ENCODE measurements around the gene INPP5A. TPM values are rescaled to one million over a fixed set of nuclear protein-coding genes. Genes with fewer than 3 reads are reported as not detected.

INPP5A gene
- total RNA-seq, 3 donors from 2014 or later, result 26.6 to 50.6 (median 38.7) TPM

GRCh38 chr10:132612571-132613504 lies 75.3 kb downstream of the INPP5A start:
- DNase-seq (ENCODE audit: low spot score in 2 of 2), result peak in 1 of 2 donors; percentile 45
- Histone ChIP-seq H3K9me3 (no peaks in the 10 kb centered on the region), H3K4me1 (no peaks in the 10 kb centered on the region), H3K27ac (no peak overlapping the region), H3K27me3 (no peaks in the 10 kb centered on the region), H3K4me3 (no peak overlapping the region), H3K36me3 (no peaks in the 10 kb centered on the region)
- no peak for TF ChIP-seq POLR2A (IDR thresholded peaks at IDR 0.05)
- TF ChIP-seq, protein P1, sequence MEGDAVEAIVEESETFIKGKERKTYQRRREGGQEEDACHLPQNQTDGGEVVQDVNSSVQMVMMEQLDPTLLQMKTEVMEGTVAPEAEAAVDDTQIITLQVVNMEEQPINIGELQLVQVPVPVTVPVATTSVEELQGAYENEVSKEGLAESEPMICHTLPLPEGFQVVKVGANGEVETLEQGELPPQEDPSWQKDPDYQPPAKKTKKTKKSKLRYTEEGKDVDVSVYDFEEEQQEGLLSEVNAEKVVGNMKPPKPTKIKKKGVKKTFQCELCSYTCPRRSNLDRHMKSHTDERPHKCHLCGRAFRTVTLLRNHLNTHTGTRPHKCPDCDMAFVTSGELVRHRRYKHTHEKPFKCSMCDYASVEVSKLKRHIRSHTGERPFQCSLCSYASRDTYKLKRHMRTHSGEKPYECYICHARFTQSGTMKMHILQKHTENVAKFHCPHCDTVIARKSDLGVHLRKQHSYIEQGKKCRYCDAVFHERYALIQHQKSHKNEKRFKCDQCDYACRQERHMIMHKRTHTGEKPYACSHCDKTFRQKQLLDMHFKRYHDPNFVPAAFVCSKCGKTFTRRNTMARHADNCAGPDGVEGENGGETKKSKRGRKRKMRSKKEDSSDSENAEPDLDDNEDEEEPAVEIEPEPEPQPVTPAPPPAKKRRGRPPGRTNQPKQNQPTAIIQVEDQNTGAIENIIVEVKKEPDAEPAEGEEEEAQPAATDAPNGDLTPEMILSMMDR (IDR thresholded peaks at IDR 0.05), result no peak
- no peak for TF ChIP-seq POLR2AphosphoS5 (IDR thresholded peaks at IDR 0.05)
- intact Hi-C loops (cut with DNase I; ENCODE audit: low total_unique reads), result no loop called here

DNA sequence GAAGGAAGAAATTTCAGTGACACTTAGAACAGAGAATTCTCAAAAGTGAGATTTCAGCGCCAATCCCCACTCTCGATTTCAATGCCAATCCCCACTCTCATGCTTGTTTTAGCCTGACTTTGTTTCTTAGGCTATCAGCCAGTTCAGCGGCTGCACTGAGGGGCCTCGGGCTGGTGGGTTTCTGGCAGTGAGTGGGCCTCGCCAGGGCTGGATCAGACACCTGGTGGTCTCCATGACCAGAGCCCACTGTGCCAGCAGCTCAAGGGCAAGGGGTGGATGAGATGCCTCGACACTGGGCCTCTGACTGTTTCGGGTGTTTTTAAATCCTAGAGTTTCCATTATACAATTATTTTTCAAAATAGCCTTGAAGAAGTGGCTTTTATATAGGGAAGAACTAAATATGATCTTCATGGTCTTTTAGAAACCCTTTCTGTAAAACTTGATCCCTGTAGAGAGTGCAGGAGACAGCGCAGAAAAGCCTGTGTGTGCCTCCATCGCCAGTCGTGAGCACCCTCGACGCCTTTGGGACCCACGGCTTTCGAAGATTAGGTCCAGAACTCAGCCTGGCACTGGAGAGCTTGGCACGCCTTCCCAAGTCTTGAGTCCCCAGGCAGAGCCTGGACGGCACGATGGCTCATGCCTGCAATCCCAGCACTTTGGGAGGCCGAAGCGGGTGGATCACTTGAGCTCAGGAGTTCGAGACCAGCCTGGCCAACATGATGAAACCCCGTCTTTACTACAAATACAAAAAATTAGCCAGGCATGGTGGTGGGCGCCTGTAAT lies 76.2 kb downstream of the INPP5A start:
- H3K36me3 ChIP-seq, result no peaks in the 10 kb centered on the region
- H3K27me3 ChIP-seq, result no peaks in the 10 kb centered on the region
- H3K9me3 ChIP-seq, result peaks cover under 1% of the 10 kb centered on the region in 2 donors
- no peak overlapping the region for H3K27ac ChIP-seq
- no peaks in the 10 kb centered on the region for H3K4me1 ChIP-seq
- intact Hi-C loops (cut with DNase I; ENCODE audit: low total_unique reads), result no loop called here
- TF ChIP-seq, protein P1 (IDR thresholded peaks at IDR 0.05), result no peak
- no peak for TF ChIP-seq POLR2A (IDR thresholded peaks at IDR 0.05)
- TF ChIP-seq POLR2AphosphoS5 (IDR thresholded peaks at IDR 0.05), result no peak
- no peak overlapping the region for H3K4me3 ChIP-seq
- no peak for DNase-seq (ENCODE audit: low spot score in 2 of 2)

DNA sequence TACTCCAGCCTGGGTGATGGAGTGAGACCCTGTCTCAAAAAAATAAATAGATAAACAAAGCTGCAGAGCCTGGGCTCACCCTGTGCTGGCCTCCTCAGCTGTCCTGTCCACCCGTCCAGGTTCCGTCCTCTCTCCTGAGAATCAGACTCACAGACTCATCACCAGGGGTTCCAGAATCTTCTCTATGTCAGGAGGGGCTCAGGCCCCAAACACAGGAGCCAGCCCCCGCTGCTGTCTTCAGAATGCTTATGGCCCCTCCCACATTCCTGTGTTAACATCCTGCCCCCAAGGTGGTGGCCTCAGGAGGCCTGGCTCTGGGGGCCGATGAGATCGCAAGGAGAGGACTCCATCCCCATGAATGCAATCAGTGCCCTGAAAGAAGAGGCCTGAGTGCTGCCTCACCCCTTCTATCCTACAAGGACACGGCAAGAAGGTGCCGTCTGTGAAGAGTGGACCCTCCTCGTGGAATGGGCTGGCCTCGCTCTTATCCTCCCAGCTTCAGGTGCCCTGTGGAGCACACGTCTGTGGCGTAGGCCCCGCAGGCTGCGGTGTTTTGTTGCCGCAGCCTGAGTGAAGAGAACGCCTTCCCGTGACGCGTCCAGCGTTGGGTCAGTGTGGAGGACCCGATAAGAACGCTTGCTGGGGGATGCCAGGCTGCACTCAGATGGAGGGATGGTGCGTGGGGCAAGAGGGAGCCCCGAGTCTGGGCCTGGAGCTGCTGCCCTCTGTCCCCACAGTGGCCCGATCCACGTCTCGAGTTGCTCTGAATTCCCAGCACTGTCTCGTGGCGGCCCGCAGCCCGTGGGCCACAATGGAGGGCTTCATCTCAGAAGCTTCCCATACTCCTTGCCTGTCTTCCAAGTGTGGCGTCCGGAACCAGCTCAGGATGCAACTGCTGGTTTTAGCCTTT lies 77.1 kb downstream of the INPP5A start:
- Histone ChIP-seq H3K9me3 (peaks cover 10% of the 10 kb centered on the region in 2 donors), H3K27ac (no peak overlapping the region), H3K4me3 (no peak overlapping the region), H3K27me3 (no peaks in the 10 kb centered on the region), H3K4me1 (no peaks in the 10 kb centered on the region), H3K36me3 (no peaks in the 10 kb centered on the region)
- no peak for DNase-seq (ENCODE audit: low spot score in 2 of 2)
- intact Hi-C loops (cut with DNase I; ENCODE audit: low total_unique reads), result no loop called here
- TF ChIP-seq, protein P1 (IDR thresholded peaks at IDR 0.05), result no peak
- TF ChIP-seq POLR2AphosphoS5 (IDR thresholded peaks at IDR 0.05) (no peak), POLR2A (IDR thresholded peaks at IDR 0.05) (no peak)

- Histone ChIP-seq H3K27ac (no peak overlapping the region), H3K4me3 (no peak overlapping the region), H3K4me1 (no peaks in the 10 kb centered on the region), H3K9me3 (peaks cover 17 to 19% of the 10 kb centered on the region in 2 donors), H3K36me3 (no peaks in the 10 kb centered on the region), H3K27me3 (no peaks in the 10 kb centered on the region)
- no peak for DNase-seq (ENCODE audit: low spot score in 2 of 2)
- intact Hi-C loops (cut with DNase I; ENCODE audit: low total_unique reads), result no loop called here
- TF ChIP-seq, protein P1 (IDR thresholded peaks at IDR 0.05), result no peak
- no peak for TF ChIP-seq POLR2A (IDR thresholded peaks at IDR 0.05)
- TF ChIP-seq POLR2AphosphoS5 (IDR thresholded peaks at IDR 0.05), result no peak
Observed at GRCh38 chr10:132615341-132616169, 78.0 kb downstream of the INPP5A start.
